Neural crest cell (in vitro differentiated cells): ENCODE results near the gene GPHN. TPM values are rescaled to one million over a fixed set of nuclear protein-coding genes. Genes with fewer than 3 reads are reported as not detected.

ENCODE experiments used
- DNase-seq: peaks from one replicate; pipeline ENCODE4 v3.0.0; 2021; ENCODE audit warnings: low read depth, mixed read lengths, low spot score
- H3K27ac Mint-ChIP-seq: one replicate; pipeline ENCODE4 v1.8.0; 2021; ENCODE audit warnings: mild to moderate bottlenecking, mixed read lengths; ENCODE audit not compliant: unreplicated experiment
- H3K27me3 Mint-ChIP-seq: 2 replicates; pipeline ENCODE4 v1.8.0; 2021; ENCODE audit warnings: low read depth, mild to moderate bottlenecking, mixed read lengths
- H3K36me3 Mint-ChIP-seq: 2 replicates; pipeline ENCODE4 v1.8.0; 2021; ENCODE audit warnings: low read depth, mild to moderate bottlenecking, mixed read lengths
- H3K4me1 Mint-ChIP-seq: 2 replicates; pipeline ENCODE4 v1.8.0; 2021; ENCODE audit warnings: mixed read lengths
- H3K4me3 Mint-ChIP-seq: one replicate; pipeline ENCODE4 v1.8.0; 2021; ENCODE audit warnings: mild to moderate bottlenecking, mixed read lengths
- H3K9me3 Mint-ChIP-seq: 2 replicates; pipeline ENCODE4 v1.8.0; 2021; ENCODE audit warnings: mixed read lengths
- CTCF ChIP-seq: fragments of 200-600 bp; sonication (generic); conservative IDR thresholded peaks from 2 replicates; pipeline ENCODE4 v1.5.0; 2021; ENCODE audit warnings: antibody characterized with exemption, mild to moderate bottlenecking
- total RNA-seq: library from RNA; stranded (reverse); gene quantifications from 2 replicates; pipeline ENCODE4 v1.2.1, GENCODE V29; 2021

GPHN gene
- total RNA-seq, 1 donor from 2014 or later, result 43.5 TPM

- DNase-seq, result no peak
- H3K36me3 Mint-ChIP-seq, result peaks cover 27% of the 10 kb centered on the region
- no peak overlapping the region for H3K27ac Mint-ChIP-seq
- no peak for TF ChIP-seq CTCF
- H3K4me1 Mint-ChIP-seq, result no peaks in the 10 kb centered on the region
- H3K27me3 Mint-ChIP-seq, result no peaks in the 10 kb centered on the region
- no peak overlapping the region for H3K4me3 Mint-ChIP-seq
- H3K9me3 Mint-ChIP-seq, result peaks cover 2% of the 10 kb centered on the region
Observed at GRCh38 chr14:67068251-67068650, 560.3 kb downstream of the GPHN start.

GRCh38 chr14:67071506-67071905, 563.6 kb downstream of the GPHN start:
- Mint-ChIP-seq H3K27me3 (no peaks in the 10 kb centered on the region), H3K4me1 (no peaks in the 10 kb centered on the region), H3K9me3 (no peaks in the 10 kb centered on the region), H3K27ac (no peak overlapping the region), H3K36me3 (peaks cover 4% of the 10 kb centered on the region), H3K4me3 (no peak overlapping the region)
- TF ChIP-seq CTCF, result no peak
- DNase-seq, result no peak

- DNase-seq, result no peak
- H3K27ac Mint-ChIP-seq, result no peak overlapping the region
Observed at GRCh38 chr14:67077921-67078320, 570.0 kb downstream of the GPHN start.

GRCh38 chr14:67079846-67080245, 571.9 kb downstream of the GPHN start:
- Mint-ChIP-seq H3K4me3 (no peak overlapping the region), H3K27me3 (no peaks in the 10 kb centered on the region), H3K9me3 (peaks cover 12% of the 10 kb centered on the region), H3K36me3 (peaks cover 15% of the 10 kb centered on the region), H3K27ac (no peak overlapping the region), H3K4me1 (peaks cover 5% of the 10 kb centered on the region)
- TF ChIP-seq CTCF, result no peak
- DNase-seq, result no peak

More at GRCh38 chr14:67077921-67078320, 570.0 kb downstream of the GPHN start:
- no peak for TF ChIP-seq CTCF
- H3K36me3 Mint-ChIP-seq, result peaks cover 10% of the 10 kb centered on the region
- H3K9me3 Mint-ChIP-seq, result peaks cover 10% of the 10 kb centered on the region
- H3K4me1 Mint-ChIP-seq, result no peaks in the 10 kb centered on the region
- H3K4me3 Mint-ChIP-seq, result no peak overlapping the region
- H3K27me3 Mint-ChIP-seq, result no peaks in the 10 kb centered on the region

- DNase-seq, result no peak
- H3K27ac Mint-ChIP-seq, result no peak overlapping the region
- H3K4me1 Mint-ChIP-seq, result no peaks in the 10 kb centered on the region
- peaks cover 24% of the 10 kb centered on the region for H3K36me3 Mint-ChIP-seq
- H3K9me3 Mint-ChIP-seq, result peaks cover 12% of the 10 kb centered on the region
- no peak overlapping the region for H3K4me3 Mint-ChIP-seq
- H3K27me3 Mint-ChIP-seq, result no peaks in the 10 kb centered on the region
- no peak for TF ChIP-seq CTCF
Observed at GRCh38 chr14:67108230-67108629, 600.3 kb downstream of the GPHN start.

- H3K27ac Mint-ChIP-seq, result no peak overlapping the region
Observed at GRCh38 chr14:67111022-67111421, 603.1 kb downstream of the GPHN start.

More at GRCh38 chr14:67111022-67111421, 603.1 kb downstream of the GPHN start:
- peaks cover 8% of the 10 kb centered on the region for H3K36me3 Mint-ChIP-seq
- H3K27me3 Mint-ChIP-seq, result no peaks in the 10 kb centered on the region
- TF ChIP-seq CTCF, result no peak
- H3K4me1 Mint-ChIP-seq, result no peaks in the 10 kb centered on the region
- H3K4me3 Mint-ChIP-seq, result no peak overlapping the region
- no peak for DNase-seq
- H3K9me3 Mint-ChIP-seq, result peaks cover 3% of the 10 kb centered on the region
